GM19240 (cell line): ENCODE data around the gene SERPINE2.

Experiments used
- DNase-seq: peaks from one replicate; pipeline ENCODE4 v3.0.0; 2011; ENCODE audit warnings: low spot score; ENCODE audit not compliant: insufficient read length

SERPINE2 gene

GRCh38 chr2:223976635-223977226, 62.4 kb downstream of the SERPINE2 start:
- no peak for DNase-seq

GRCh38 chr2:223973606-223974005, 65.5 kb downstream of the SERPINE2 start:
- no peak for DNase-seq

DNA sequence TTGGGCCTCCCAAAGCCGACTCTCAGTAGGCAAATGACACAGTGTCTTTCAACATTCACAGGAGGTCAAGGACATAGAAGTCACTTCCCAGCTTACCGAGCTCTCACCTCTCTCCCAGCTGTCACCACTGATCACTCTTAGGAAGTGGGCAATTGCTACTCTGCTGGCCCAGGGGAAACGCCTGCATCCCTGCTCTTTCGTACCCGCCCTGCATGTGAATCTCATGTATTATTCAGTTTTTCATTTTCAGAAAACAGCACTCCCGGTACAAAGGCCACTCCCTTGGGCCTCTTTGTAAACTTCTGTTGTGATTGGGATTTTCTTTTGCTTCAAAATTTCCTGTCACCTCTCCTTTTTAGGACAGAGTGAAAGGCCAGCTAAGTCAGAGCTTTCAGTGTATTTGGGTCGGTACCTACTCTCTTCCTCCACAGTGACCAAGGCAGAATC, 66.4 kb downstream of the SERPINE2 start:
- no peak for DNase-seq

DNA sequence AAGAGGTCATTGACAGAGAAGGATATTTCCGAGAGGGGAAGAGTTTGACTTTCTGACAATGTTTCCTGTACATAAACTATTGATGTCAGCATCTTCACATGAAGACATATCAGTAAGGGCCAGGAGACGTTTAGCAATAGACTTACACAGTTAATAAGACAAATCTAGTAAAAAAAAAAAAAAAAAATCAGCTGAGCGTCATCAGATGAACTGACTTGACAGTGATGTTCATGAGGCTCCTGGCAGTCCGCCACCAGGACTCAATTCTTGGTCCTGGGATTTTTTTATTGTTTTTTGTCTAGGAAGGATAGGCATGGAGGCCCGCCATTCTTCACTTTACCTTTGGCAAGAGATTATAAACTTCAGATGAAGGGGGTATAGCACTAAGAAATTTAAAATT, 67.4 kb downstream of the SERPINE2 start:
- DNase-seq = no peak

GRCh38 chr2:223970343-223971128, 68.5 kb downstream of the SERPINE2 start:
- no peak for DNase-seq

- DNase-seq = no peak
Observed at GRCh38 chr2:223969856-223970255, 69.2 kb downstream of the SERPINE2 start.

GRCh38 chr2:223969315-223969714, 69.8 kb downstream of the SERPINE2 start:
- DNase-seq = no peak

GRCh38 chr2:223967981-223968380, 71.1 kb downstream of the SERPINE2 start:
- no peak for DNase-seq

DNA sequence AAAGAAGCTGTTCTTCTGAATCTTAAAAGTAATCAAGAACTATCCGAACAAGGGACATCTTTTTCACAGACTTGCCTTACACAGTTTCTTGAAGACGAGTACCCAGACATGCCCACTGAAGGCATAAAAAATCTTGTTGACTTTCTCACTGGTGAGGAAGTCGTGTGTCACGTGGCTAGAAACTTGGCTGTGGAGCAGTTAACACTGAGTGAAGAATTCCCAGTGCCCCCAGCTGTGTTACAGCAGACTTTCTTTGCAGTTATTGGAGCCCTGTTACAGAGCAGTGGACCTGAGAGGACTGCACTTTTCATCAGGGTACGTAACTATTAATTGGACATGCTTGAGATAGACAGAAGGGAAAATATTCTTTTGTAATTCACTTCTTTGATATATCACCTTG, 79.4 kb downstream of the SERPINE2 start:
- DNase-seq = no peak

- peak; percentile 43 for DNase-seq
Observed at GRCh38 chr2:223957092-223957851, 81.8 kb downstream of the SERPINE2 start, which contains the start of gene MRPL44. Gene MRPL44, plus strand, starts transcription at chr2:223957463. Its CDS starts 10 bp downstream, at chr2:223957473.

- DNase-seq = no peak
Observed at GRCh38 chr2:223956300-223956699, 82.8 kb downstream of the SERPINE2 start.

- no peak for DNase-seq
Observed at GRCh38 chr2:223954401-223954800, 84.7 kb downstream of the SERPINE2 start.

- DNase-seq = no peak
Observed at GRCh38 chr2:223952280-223952968, 86.7 kb downstream of the SERPINE2 start.

GRCh38 chr2:223950448-223951347, 88.4 kb downstream of the SERPINE2 start:
- no peak for DNase-seq

- DNase-seq = no peak
Observed at GRCh38 chr2:223949241-223949840, 89.7 kb downstream of the SERPINE2 start.

DNA sequence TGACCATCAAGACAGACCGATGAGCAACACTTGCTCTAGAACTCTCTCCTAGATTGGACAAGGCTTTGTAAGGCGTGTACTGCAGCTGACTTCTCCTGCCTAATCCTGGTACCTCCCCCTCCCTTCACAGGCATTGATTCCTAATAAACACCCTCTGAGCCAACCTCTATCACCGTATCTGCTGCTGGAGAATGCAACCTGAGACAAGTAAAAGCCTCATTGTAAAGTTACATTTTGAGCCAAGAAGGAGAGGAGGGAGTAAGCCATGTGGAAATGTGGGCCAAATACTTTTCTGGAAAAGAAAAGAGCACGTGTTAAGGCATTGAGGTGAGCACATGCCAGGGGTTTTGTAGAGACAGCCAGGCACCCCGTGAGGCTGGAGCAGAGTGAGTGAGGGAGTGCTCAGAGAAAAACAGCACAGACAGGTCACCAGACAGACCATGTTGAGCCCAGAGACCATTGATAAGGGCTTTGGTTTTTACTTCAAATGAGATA, 91.3 kb downstream of the SERPINE2 start:
- no peak for DNase-seq

GRCh38 chr2:223945755-223946154, 93.3 kb downstream of the SERPINE2 start:
- DNase-seq = no peak

DNA sequence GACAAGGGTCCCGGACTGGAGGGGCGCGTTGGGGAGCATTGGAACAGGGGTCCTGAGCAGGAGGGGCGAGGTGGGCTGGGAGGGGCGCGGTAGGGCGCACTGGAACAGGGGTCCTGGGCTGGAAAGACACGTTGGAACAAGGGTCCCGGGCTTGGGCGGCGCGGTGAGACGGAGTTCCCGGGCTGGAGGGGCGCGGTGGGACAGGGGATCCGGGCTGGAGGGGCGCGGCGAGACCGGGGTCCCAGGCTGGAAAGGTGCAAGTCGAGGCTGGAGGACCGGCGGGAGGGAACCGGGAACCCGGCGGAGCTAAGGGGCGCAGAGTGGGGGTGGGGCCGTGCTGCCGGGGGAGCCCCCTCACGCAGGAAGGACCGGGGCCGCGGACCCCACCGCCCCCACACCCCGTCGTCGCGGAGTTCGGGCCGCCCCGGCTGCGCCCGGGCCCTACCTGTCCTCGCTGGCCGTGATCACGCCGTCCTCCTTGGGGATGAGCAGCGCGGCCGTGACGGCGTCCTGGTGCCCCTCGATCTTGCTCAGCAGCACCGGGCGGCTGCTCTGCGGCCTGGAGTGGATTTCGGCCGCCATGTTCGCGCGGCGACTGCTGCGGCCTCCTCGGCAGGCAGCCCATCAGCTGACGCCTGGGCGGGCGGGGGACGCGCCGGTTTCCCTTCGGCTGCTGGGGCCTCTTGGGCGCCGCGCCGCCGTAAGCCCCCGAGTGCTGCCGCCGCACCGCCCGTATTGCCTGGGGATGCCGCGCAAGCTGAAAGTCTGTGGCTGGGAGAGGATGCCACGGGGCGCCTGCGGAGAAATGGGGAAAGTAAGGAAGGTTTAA, 94.2 kb downstream of the SERPINE2 start, which contains the start of gene WDFY1:
Gene WDFY1 (minus strand): TSS at position 633 of the 829 bp plus-strand sequence. CDS start 51 bp downstream, at position 582.
- peak; percentile 51 for DNase-seq
